ENCODE measurements around the gene GLOD4.

DNA sequence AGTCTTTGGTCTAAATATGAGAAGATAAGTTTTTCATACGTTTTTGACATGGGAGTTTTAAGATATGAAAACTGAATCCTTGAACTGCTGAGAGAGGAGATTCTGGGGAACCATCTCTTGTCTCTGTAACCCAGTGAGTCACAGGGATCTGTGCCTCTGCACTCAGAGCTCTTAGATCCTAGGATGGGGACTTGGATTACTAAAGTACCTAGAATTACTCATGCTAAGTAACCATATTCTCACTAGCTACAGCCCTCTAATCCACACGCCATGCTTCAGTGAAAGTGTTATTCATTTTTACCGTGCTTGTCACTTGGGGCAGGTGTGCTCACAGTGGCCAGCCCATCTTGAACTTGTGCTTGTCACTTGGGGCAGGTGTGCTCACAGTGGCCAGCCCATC, 2.1 kb upstream of the GLOD4 start:
- TF ChIP-seq CTCF (IDR thresholded peaks at IDR 0.05; ENCODE audit: low read length), result no peak
- no peak for TF ChIP-seq EZH2 (IDR thresholded peaks at IDR 0.05; ENCODE audit: borderline replicate concordance, low read length)

All from OCI-LY1 (cell line).